GM21576 (cell line): Measurements from ENCODE around the gene PRUNE2.
"Not testable (repeated sequence)": the region's sequence is repeated elsewhere in the genome, so short reads cannot be mapped to it uniquely, and the experiment has no call there.

Experiments
- ATAC-seq: cut with Tn5 transposase; IDR thresholded peaks from one replicate; pipeline ENCODE4 v1.9.1; 2021; ENCODE audit warnings: mild to moderate bottlenecking, moderate library complexity; ENCODE audit not compliant: unreplicated experiment

The PRUNE2 gene, protein sequence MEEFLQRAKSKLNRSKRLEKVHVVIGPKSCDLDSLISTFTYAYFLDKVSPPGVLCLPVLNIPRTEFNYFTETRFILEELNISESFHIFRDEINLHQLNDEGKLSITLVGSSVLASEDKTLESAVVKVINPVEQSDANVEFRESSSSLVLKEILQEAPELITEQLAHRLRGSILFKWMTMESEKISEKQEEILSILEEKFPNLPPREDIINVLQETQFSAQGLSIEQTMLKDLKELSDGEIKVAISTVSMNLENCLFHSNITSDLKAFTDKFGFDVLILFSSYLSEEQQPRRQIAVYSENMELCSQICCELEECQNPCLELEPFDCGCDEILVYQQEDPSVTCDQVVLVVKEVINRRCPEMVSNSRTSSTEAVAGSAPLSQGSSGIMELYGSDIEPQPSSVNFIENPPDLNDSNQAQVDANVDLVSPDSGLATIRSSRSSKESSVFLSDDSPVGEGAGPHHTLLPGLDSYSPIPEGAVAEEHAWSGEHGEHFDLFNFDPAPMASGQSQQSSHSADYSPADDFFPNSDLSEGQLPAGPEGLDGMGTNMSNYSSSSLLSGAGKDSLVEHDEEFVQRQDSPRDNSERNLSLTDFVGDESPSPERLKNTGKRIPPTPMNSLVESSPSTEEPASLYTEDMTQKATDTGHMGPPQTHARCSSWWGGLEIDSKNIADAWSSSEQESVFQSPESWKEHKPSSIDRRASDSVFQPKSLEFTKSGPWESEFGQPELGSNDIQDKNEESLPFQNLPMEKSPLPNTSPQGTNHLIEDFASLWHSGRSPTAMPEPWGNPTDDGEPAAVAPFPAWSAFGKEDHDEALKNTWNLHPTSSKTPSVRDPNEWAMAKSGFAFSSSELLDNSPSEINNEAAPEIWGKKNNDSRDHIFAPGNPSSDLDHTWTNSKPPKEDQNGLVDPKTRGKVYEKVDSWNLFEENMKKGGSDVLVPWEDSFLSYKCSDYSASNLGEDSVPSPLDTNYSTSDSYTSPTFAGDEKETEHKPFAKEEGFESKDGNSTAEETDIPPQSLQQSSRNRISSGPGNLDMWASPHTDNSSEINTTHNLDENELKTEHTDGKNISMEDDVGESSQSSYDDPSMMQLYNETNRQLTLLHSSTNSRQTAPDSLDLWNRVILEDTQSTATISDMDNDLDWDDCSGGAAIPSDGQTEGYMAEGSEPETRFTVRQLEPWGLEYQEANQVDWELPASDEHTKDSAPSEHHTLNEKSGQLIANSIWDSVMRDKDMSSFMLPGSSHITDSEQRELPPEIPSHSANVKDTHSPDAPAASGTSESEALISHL (N-terminal part only)

DNA sequence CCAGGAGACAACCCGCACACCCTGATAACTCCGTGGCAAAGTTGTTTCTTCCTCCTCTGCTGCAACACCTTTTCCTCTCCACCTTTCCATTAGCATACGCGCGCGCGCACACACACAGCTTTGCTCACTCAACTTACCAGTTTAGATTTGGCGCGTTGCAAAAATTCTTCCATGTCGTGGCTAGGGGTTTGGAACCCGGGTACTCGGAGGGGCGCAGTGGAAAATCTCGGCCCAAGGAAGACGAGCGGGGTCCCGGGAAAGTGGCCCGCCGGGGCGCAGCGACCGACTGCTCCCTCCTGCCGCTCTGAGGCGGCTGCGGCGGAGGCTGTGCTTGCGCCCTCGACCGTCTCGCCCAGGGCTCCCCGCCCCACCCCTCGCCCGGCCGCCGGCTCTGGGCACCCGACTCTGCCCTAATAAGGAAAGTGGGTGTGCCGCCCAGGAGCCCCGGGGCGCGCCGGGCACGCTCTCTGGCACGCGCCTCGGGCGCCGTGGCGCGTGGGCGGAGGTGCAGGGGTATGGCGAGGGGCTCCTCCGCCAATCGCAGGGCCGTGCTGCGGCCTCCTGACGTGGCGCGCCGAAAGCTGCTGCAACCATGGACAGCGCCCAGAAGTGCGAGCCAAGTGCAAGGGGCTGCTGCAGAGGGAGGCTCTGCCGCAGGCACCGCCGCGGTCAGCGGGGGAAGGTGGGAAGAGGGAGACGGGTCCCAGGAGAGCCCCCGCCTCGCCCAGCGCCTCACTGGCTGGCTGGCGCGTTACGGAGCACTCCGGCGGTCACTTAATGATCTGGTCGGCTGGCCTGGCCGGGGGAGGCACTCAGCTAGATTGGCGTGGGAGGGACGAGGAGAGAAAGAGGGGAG is at the start of gene PRUNE2:
Gene PRUNE2, minus strand, starts transcription at position 324 of the 856 bp plus-strand sequence. Its CDS starts 151 bp downstream, at position 173.
- no peak for ATAC-seq

GRCh38 chr9:76955406-76955805 is 49.5 kb upstream of the PRUNE2 start:
- ATAC-seq = not testable (repeated sequence)

- ATAC-seq = no peak
These were observed 44.0 kb upstream of the PRUNE2 start for GRCh38 chr9:76949865-76950264.

DNA sequence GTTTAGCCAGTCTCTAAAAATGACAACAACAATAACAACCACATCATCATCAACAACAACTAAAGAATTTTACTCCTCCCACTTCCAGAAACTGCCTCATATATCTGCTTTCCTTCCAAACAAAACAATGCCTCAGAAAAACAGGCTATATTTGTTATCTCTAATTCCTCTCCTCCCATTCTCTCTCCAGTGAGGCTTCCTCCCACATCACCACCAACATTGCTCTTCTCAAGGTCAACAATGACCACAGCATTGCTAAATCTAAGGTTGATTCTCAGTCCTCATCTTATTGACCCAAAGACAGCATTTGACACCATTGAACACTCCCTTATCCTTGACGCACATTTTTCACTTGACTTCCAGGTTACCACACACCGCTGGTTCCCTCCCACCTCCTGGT is 38.1 kb upstream of the PRUNE2 start:
- ATAC-seq = no peak

- ATAC-seq = no peak
These were observed 37.1 kb upstream of the PRUNE2 start for GRCh38 chr9:76943054-76943453.

GRCh38 chr9:76932757-76933156 is 26.8 kb upstream of the PRUNE2 start:
- ATAC-seq = no peak

- no peak for ATAC-seq
These were observed 26.4 kb upstream of the PRUNE2 start for GRCh38 chr9:76932265-76932664.

- ATAC-seq = no peak
These were observed 21.8 kb upstream of the PRUNE2 start for GRCh38 chr9:76927540-76928240.

GRCh38 chr9:76926846-76927245 is 20.9 kb upstream of the PRUNE2 start:
- no peak for ATAC-seq

DNA sequence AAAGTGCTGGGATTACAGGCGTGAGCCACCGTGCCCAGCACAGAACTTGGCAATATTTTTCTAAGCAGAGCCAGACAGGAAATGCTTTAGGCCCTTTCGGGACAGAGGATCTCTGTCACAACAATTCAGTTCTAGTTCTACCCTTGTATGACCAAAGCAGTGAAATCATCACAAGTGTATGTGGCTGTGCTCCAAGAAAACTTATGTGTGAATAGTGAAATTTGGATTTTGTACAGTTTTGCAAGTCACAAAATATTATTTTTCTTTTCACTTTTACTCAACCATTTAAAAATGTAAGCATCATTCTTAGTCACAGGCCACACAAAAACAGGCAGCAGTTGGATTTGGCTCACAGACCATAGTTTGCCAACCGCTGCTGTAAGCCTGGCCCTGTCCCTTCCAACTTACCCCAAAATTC is 20.4 kb upstream of the PRUNE2 start:
- no peak for ATAC-seq

DNA sequence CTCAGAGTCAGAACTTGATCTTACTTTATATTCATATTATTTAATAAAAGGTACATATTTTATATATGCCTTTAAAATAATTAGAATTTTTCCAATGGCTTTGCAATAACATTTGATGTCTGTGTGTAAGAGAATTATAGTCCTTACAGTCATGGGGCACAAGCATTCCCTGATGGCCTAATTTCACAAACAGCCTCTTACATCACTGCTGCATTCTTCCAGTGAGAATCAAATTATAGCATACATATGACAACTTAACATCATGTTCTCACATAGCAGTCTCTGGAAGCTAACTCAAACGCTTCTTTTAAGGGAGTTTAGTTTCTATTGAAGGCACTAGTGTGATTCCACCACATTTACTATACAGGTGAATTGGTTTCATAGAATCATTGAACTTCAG is 15.3 kb upstream of the PRUNE2 start:
- ATAC-seq = no peak

GRCh38 chr9:76917299-76917698 is 11.4 kb upstream of the PRUNE2 start:
- no peak for ATAC-seq

- ATAC-seq = no peak
These were observed 10.3 kb upstream of the PRUNE2 start for GRCh38 chr9:76916231-76916630.

GRCh38 chr9:76913467-76913866 is 7.6 kb upstream of the PRUNE2 start:
- no peak for ATAC-seq

- ATAC-seq = no peak
These were observed 6.8 kb upstream of the PRUNE2 start for GRCh38 chr9:76912636-76913275.

- no peak for ATAC-seq
These were observed 6.1 kb upstream of the PRUNE2 start for GRCh38 chr9:76911971-76912370.

- no peak for ATAC-seq
These were observed 4.9 kb upstream of the PRUNE2 start for GRCh38 chr9:76910861-76911260.

GRCh38 chr9:76906647-76906975 is 697 bp upstream of the PRUNE2 start:
- ATAC-seq = no peak
